SH-SY5Y (cell line): ENCODE measurements around the gene RFX6.

Experiments used
- GATA2 ChIP-seq: IDR thresholded peaks from 2 replicates; pipeline ENCODE4 v1.6.1; 2011; ENCODE audit warnings: mild to moderate bottlenecking, low read depth, low read length
- GATA3 ChIP-seq: IDR thresholded peaks from 2 replicates; pipeline ENCODE4 v1.6.1; 2011; ENCODE audit warnings: low read depth, mild to moderate bottlenecking, low read length, moderate library complexity

DNA sequence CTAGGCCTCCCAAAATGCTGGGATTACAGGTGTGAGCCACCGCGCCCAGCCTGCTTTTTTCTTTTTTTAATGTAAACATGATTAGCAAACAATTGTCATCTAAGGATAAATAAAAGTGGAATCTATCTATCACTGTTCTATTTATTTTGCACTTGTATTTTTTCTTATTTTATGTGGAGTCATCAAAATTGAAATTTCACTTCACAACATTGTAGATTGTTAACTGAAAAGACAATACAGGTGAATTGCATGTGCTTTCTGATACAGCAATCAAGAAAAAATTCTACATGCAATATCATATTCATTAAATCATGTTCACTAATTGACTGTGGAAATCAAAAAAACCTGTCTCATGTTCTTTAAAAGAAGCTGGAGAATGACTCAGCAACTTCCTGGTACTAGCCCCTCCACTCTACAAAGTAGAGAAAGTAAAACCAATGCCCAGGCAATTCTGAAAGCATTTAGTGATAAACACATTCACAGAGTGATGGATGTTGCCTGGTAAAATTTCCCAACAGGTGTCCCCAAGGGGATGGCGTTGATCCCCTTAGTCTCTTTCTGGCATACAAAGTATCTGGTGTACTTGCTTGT lies 10.7 kb upstream of the RFX6 start:
- no peak for TF ChIP-seq GATA2
- TF ChIP-seq GATA3 = no peak
